ENCODE measurements around the gene CA5A.

The CA5A gene

DNA sequence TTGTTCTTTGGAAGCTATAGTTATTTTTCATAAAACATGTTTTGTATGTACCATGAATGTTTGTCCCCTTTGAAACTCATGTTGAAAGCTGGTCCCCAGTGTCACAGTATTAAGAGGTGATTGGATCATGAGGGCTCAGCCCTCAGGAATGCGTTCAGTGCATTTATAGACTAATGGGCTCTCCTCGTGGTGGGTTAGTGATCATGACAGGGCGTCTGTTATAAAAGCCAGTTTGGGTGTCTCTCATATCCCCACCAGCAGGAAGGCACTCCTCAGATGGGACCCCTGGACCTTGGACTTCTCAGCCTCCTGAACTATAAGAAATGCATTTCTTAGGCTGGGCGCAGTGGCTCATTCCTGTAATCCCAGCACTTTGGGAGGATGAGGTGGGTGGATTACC is 25.3 kb upstream of the CA5A start:
- DNase-seq = no peak

DNA sequence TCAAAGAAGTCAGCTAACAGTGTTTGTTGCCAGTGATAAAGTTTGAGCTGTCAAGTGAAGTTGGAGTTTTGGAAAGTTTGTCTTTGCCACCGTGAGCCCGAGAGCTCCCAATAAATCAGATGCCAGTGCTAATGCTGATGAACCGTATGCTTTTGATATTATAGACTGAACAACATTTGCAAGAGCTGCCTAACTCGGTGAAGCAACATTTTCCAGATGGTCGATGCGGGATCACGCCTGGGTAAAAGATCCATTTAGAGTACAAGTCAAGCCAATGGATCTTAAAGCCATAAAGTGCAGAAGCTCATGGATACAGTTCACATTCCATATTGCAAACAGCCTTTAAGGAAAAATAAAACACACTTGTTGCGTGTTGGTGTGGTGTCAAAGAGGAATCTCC is 24.5 kb upstream of the CA5A start:
- DNase-seq = no peak

DNA sequence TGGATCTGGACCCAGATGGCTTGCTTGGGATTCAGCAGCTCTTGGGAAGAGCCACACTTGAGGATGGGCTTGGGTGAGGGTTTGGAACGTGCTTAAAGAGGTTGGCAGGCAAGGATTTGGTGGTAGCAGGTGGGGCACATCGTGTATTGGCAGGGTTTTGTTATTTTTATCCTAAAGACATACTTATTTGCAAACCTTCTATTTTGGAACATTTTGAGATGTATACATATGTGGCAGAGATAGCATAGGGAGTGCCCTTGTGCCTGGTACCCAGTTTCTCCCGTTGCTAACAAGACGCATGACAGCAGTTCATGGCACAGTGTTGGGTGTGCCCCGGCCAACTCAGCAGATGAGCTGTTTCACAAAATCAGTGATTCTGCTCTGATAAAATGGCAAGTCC is 24.0 kb upstream of the CA5A start:
- DNase-seq = no peak

DNA sequence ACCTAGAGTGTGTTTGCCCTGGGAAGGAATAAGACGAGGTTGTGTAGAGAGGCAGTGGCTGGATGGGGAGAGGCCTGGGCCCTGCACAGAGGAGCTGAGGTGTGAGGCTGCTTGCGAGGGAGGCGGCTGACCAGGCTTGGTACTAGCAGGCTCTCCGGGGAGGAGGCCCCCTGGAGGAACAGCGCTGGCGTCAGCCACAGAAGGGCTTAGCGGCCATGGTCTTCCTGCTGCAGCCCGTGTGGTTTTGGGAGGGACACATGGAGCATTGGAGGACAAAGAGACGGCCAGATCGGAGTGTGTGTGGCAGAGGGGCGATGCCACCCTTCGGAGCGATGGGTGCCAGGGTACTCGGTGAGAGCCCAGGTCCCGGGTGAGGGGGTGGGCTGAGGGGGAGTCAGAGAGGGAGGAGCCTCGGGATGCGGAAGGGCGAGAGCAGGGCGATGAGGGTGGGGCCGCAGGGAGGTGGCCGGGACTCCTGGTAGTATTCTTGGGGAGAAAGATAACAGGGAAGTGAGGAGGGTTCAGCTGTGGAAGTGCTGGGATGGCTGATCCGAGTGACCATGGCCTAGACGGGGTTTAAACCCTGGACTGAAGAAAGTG is 23.2 kb upstream of the CA5A start:
- no peak for DNase-seq

DNA sequence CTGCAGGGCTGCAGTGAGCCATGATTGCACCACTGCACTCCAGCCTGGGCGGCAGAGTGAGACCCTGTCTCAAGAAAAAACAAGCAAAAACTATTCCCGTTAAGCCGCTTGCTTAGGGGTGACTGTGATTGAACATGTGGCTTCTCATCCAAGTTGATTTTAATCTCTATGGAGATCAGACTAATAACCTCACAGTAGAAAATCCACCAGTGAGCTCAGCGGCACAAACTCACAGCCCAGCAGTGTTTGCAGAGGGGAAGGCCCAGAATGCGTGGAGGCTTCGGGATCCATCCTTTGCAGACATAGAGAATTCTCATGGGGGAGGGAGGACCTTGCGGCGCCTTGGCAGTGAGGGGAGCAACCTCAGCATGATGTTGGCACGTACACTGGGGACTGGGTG is 22.3 kb upstream of the CA5A start:
- no peak for DNase-seq

DNA sequence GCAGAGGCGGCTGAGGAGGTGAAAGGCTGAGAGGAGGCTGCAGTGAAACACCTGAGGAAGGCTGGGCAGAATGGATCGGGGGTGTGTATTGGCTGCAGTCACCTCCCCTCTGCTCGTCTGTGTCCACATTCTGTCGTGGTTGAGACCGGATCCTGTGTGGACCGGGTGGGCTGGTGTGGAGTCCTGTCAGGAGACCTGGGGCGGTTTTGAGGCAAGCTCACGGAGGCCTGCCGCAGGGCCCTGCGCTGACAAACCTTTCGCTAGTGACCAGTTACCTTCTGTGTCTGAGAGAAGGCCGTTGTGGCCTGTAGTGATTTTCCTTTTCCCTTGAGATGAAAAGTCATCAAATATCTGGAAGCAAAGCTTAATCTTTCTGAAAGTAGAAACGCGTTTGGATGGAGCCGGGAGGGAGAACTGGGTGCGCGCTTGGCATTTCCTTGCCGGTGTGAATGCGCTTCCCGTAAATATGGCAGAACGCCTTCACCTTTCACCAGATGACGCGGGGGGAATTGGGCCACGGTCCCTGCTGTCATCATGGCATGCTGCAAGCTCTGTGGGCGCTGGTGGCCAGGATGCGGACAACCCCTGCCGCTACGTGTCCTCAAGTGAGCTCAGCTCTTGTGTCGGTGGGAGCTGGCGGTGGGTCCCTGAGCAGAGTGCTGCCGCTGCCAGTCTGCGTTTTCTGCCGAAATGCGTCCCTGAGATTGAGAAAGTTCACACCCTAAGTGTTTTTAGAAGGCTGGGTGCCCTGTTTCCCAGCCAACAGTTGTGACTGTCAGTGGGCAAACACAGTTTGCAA is 21.2 kb upstream of the CA5A start:
- no peak for DNase-seq

DNA sequence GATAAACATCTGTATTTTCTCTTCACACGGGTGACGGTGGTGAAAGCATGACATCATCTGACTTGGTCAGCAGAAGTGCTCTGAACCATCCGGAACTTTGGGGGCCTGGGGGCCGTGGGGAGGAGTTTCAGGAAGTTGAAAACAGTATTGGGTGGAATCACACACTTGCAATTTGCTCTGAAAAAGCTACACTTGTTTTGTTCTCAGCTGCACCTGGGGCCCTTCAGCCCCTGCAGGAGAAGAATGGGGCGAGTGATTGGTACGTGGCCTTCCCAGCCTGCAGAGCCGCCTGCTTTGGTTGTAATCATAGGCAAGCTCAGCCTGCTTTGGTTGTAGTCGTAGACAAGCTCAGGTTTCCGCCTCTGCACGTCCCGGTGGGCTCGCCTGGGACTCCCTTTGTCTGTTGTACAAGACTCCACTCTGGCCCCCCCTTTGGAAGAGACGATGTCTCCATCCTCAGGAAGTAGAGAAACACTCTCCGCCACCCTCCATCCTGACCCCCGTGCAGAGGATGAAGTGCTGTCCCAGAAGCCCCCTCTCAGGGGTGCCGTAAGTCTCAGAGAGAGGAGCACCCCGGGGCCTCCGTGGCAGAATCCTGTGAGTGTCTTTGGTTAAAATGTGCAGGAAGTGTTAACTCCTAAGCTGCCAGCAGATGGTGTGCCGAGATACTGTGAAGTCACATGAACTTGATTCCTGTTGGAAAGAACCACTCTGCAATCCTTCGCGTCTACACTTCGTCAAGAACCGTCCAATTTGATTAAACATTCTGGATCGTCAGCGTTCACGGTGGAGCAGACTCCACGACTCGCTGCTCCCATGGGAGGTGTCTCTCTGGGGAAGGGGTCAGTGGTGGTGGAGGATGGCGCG is 20.3 kb upstream of the CA5A start:
- DNase-seq = peak; percentile 55

DNA sequence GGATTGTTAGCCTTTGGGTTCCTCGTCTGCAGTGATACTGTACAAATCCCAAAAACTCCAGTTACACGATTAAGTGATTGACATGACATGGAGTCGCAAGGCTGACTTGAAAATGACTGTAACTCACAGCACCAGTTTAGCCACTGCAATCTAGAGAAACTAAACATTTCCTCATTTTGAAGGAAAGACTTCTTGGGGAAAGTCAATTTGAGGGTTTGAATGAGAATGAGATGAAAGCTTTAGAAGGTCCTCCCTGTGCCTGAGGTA is 19.7 kb upstream of the CA5A start:
- no peak for DNase-seq

DNA sequence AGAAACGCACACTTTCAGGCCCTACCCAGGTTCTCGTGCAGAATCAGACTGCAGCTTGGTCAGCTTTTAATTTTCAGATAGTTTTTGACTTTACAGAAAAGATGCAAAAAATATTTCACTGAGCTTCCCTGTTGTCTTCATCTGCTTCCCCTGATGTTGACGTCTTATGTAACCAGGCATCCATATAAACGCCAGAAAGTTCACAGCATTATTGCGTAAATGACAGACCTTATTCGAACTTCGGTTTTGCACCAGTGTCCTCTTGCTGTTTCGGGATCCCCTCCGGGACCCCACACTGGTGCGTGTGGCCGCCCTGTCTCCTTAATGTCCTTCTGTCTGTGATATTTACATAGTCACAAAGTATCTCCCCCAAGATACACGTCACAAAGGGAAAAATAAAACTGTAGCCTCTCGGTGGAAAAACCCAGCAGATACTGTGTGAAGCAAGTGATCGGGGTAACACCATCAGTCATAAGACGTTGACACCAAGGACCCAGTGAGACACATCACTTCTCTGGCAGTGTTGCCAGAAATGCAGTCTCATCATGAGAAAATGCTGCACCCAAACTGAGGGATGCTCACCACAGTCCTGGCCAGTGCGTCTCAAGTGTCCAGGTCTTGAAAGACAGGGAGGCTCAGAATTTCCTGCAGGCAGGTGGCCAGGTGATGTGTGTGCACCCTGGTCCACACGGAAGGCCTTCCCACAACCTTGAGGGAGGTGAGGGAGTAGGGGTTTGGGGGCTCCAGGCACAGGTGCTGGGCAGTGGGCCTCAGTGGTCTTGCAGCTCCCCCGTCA is 19.2 kb upstream of the CA5A start:
- DNase-seq = no peak

DNA sequence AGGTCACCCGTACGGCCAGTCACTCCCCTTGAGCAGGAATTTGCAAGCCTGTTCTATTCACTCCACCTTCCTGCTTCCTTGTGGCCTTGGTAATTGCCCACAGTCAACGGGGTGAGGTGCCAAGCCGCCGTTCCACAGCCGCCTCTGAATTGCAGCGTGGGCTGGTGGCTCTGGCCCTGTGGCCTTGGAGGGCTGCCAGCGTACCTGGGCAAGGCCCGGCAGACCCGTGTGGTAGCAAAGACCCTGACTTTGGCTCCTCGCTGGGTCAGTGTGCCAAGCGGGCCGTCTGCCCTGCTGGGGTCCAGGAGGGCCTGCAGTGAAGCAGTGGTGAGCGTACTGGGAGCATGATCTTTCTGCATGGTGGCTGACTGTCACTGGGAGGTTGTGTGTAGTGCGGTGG is 18.5 kb upstream of the CA5A start:
- no peak for DNase-seq

DNA sequence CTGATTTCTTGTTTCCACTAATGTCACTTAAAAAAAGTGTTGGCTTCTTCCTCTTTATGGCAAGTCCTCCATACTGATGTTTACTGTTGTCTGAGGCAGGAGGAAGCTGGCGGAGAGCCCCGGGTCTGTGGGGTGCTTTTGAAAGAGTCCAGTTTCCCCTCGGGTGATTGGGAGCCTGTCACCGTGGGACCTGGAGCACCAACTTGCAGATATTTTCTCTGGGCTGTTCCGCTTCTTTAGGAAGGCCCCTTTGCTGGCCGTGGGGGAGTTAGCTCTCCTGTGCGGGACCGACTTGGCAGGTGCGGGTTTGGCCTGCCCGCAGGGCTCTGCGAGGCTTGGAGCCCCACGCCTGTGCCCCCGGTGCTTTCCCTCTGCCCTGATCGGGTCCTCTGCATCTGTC is 18.0 kb upstream of the CA5A start:
- DNase-seq = no peak

DNA sequence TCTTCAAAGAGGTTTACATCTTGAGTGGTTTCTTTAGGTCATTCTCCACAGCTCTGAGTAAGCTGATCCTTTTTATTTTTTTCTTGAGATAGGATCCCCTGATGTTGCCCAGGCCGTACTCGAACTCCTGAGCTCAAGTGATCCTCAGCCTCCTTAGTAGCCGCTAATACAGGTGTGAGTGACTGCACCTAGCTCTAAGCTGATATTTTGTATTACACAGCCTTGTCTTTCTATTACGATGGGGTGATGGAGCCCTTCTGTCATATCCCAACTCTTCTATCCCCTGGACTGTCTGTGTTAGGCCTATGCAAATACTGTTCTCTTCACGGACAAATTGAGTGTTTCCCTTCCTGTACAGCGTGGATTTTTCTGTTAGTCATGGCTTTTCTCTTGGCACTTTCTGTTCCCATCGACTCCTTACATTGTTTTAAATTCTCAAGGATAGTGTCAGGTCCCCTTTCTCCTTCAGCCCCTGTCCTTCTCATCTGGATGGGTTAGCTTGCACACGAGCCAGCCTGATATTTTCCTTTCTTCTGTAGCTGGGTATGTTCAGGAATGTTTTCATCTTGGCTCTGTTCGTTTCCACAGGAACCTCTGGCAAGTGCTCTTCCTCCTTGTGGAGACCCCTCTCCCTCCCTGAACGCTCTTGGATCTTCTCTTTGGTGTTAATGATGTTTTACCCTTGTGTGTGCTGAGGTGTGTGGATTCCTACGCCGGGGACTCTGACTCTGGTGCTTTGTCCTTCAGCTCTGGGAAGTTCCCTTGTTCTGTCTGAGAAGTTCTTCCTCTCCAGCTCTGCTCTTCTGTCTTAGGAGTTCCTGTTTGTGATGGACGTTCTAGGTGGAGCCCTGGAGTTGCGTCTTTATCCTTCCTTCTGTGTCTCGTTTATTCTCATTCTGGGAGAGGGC is 17.2 kb upstream of the CA5A start:
- DNase-seq = no peak

DNA sequence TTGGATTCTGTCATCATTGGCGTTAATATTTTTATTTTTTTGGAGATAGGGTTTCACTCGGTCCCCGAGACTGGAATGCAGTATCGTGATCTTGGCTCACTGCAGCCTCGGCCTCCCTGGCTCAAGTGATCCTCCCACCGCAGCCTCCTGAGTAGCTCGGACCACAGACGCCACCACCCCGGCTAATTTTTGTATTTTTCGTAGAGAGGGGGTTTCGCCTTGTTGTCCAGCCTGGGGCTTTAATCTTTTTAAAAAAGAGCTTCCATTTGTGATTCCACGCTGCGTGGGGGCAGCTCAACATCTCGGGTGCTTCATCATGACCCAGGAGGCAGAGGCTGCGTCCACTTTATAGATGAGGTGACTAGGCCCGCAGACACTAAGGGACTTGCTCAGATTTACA is 16.4 kb upstream of the CA5A start:
- no peak for DNase-seq

DNA sequence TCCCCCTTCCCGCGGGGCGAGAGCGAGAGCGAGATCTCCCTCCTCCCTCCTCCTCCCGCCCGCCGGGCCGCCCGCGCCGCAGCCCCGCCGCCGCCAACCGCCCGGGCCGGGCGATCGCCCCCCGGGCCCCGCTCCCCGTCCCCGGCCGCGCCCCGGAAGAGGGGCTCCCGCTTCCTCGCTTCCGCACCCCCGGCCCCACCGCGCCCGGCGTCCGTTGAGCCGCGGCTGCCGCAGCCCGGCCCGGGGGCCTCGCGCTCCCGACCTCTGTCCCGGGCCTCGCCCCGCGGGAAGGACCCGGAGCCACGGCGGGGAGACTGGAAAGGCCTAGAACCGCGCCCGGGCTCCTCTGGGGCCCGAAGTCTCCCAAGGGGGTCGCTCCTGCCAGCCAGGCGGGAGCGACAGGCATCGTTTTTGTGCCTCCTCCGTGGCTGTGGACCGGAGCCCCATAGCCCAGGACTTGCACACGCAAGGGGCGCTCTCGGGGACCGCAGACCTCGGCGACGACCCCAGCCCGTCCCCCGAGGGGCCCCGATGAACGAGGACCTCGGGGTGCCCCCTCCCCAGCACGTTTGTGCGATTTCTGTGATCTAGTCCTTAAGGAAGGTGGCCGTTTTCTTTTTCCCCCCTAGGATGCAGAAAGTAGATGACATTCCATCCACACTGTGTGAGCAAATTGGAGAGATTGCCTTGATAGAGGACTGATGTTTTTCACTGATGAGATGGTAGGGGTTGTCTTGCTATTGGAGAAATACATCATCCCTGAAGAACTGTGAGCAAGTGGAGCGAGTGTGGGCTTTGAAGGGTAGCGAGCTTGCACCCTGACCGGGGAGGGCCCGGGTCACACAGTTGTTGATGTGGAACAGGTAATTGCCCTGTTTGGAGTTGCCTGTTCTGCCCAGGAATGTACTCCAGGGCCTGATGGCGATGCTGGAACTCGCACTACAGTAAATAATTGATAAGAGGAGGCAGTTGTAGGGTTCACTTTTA is 15.5 kb upstream of the CA5A start:
- peak; percentile 46 for DNase-seq

DNA sequence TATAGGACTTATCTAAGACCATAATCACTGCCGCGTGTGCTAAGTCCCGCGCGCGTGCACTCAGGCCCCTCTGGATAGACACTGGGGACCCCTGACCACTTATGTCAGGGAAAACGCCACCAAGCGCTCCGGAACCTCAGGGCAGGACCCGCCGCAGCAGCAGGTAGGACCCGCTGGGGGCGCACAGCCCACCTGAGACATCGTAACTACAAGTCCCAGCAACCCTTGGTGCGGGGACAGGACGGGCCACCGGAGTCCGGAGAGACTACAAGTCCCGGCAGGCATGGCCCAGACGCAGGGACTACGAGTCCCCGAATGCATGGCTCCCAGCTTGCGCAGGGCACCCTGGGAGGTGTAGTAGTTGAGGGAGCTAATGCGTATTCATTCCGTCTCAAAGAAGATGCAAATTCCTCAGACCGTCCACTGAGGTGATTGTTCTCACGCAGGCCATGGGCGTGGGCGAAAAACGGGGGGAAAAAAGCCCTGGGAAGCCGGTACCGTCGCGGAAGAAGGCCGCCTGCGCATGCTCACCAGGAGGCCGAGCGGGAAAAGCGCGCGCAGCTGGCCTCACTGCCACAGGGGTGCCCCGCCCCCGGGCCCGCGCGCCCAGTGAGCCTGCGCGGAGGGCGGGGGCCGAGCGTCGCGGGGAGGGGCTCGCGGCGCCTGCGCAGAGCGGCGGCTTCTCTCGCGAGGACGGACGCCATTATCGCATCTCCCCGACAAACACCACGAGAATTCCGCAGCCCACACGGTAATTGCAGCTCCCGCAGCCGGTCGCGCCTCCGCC is 14.6 kb upstream of the CA5A start, which contains the start of gene BANP:
BANP (plus strand) TSS at position 670 of the 787 bp plus-strand sequence. CDS start 23,682 bp downstream, outside the sequence.
- DNase-seq = peak; percentile 95

DNA sequence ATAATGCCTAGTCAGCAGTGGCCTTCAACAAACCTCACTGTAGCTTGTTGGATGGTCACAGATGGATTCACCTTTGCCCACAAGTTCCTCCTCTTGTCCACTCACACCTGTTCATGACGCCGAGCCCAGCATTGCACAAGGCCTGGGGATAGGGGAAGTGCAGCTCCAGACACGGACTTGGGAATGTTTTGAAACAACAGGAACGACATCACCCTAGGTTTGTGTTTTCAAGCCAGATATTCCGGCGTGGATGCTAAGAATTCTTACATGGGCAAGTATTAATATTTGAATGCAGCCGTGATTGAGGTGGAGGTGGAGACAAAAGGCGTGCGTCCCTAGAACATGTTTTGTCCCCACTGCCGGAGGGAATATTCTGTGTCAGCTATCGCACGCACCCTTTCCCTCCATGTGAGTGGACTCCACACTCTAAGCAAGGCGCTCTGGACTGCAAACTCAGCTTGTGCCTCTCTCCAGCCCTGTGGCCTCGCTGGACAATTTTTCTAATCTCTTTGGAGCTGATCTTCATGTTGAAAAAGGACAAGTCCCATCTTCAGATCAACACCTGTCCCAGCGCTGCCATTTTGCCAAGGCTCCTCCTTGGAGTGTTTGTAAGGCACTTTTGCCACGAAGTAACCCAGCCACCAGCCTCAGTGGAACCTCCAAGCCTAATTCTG is 12.9 kb upstream of the CA5A start:
- no peak for DNase-seq

DNA sequence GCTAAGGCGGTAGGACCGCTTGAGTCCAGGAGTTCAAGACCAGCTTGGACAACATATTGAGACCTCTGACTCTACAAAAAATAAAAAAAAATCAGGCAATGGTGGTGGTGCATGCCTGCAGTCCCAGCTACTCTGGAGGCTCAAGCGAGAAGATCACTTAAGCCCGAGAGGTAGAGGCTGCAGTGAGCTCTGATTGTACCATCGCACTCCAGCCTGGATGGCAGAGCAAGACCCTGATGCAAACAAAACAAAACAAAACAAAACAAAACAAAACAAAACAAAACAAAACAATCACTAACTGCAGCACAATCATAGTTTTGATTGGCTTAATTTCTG is 12.4 kb upstream of the CA5A start:
- no peak for DNase-seq

DNA sequence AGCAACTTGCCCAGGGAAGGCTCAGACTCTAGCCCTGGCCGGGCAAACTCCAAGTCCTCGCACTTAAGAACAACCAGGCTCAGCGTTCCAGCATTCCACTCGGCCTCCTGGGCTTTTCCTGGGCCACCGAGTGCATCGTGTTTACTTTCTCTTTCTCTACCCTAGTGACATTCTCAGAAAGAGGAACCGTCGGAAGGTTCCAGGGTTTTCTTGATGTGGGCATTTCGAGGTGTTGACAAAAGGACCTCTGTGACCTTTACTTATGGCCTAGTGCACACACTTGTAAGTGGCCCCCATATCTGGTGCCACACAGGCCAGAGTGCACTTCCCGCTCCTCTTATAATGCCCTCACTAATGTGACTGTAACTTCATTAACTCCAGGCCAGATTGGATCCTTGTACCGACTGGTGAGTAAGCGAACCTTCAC is 11.8 kb upstream of the CA5A start:
- DNase-seq = no peak

DNA sequence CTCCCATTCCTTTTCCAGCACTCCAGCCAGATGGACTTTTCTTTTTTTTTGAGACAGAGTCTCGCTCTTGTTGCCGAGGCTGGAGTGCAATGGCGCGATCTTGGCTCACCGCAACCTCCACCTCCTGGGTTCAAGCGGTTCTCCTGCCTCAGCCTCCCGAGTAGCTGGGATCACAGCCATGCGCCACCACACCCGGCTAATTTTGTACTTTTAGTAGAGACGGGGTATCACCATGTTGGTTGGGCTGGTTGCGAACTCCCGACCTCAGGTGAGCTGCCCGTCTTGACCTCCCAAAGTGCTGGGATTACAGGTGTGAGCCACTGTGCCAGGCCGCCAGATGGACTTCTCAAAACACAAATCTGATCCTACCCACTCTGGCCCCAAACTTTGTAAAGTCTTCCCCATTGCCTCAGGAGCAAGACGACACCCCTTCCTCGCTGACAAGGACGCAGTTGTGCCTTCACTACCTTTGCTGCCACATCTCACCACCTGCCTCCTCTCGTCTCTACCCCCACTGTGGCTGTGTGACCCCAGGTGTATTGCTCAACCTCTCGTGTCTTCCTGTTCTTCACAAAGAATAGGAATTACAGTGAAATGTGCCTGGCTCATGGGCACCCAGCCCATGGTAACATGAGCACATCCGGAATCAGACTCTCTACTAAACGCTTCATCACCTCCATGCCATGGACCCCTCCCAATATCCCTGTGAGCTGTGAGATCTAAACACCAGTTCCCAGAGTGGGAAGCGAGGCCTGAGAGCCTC is 11.2 kb upstream of the CA5A start:
- DNase-seq = no peak
